ENCODE results near the gene C5orf34. TPM values are rescaled to one million over a fixed set of nuclear protein-coding genes. Genes with fewer than 3 reads are reported as not detected.

C5orf34 gene
- total and polyA plus RNA-seq, 2 of the 4 experiments (the other 2 are of a cell fraction) = 3.3 to 6.1 TPM

DNA sequence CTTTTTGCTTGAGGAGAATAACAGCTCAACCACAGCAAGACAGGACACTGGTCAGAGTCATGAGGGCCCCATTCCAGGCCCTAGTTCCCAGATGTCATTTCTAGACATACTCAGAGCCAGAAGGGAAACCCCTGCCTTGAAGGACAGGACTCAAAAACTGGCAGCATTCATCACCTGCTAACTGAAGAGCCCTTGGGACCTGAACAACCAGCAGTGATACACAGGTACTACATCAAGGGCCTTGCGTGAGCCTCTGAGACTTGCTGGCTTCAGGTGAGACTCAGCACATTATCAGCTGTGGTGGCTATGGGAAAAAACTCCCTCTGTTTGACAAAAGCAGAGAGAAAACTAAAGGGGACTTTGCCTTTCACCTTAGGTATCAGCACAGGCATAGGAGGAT lies 53.9 kb downstream of the C5orf34 start:
- Histone ChIP-seq H3K4ac (ENCODE audit: low read depth, low read length) (no peak overlapping the region), H3K4me1 (ENCODE audit: control insufficient read depth, insufficient read depth, low read length) (no peaks in the 10 kb centered on the region), H3K9me1 (ENCODE audit: insufficient read depth, low read length) (no peaks in the 10 kb centered on the region), H3K4me3 (ENCODE audit: insufficient read depth, low read depth, low read length) (no peak overlapping the region), H4K8ac (ENCODE audit: low read depth in 2 of 2, low read length in 2 of 2) (no peak overlapping the region), H3K4me2 (ENCODE audit: low read depth, low read length) (no peak overlapping the region), H4K20me1 (ENCODE audit: insufficient read depth, low read length) (no peaks in the 10 kb centered on the region), H4K91ac (ENCODE audit: insufficient read depth, low read depth, low read length) (no peak overlapping the region), H3K14ac (replicated peaks; ENCODE audit: low read depth, low read length) (no peak overlapping the region), H2AK5ac (ENCODE audit: low read depth, low read length) (no peak overlapping the region), H4K5ac (ENCODE audit: low read depth, low read length) (no peak overlapping the region), H3K27me3 (ENCODE audit: control insufficient read depth, insufficient read depth, low read length) (no peaks in the 10 kb centered on the region), H2BK15ac (ENCODE audit: low read depth, low read length) (no peak overlapping the region), H3K79me1 (ENCODE audit: low read depth in 1 of 2, low read length in 2 of 2) (peaks cover 10 to 16% of the 10 kb centered on the region in 2 experiments; a peak in 2 of 4 replicates), H3K18ac (ENCODE audit: low read depth, low read length) (no peak overlapping the region), H2AFZ (replicated peaks; ENCODE audit: low read length, poor library complexity) (no peak overlapping the region), H3K23ac (ENCODE audit: low read depth, low read length) (no peak overlapping the region), H2BK120ac (ENCODE audit: low read depth, low read length) (no peak overlapping the region), H2BK5ac (ENCODE audit: low read depth, low read length, poor library complexity, severe bottlenecking) (no peak overlapping the region), H3K56ac (ENCODE audit: extremely low read depth, insufficient read depth, low read length) (no peak overlapping the region), H3K9ac (ENCODE audit: low read depth, low read length) (no peak overlapping the region), H3K27ac (ENCODE audit: insufficient read depth, low read length) (no peak overlapping the region), H3K36me3 (ENCODE audit: control insufficient read depth, insufficient read depth, low read length) (no peaks in the 10 kb centered on the region), H2BK20ac (ENCODE audit: low read depth, low read length) (no peak overlapping the region), H3K9me3 (ENCODE audit: control insufficient read depth, insufficient read depth, low read length) (no peaks in the 10 kb centered on the region), H2AK9ac (replicated peaks; ENCODE audit: low read depth, low read length, poor library complexity) (no peak overlapping the region)
- CTCF ChIA-PET = no interaction called here
- DNase-seq (no peak), ATAC-seq (ENCODE audit: low read depth) (no peak)
- 100% methylated on average over 1 of the region's 1 CpG; no CpG with 5 or more reads in 1 of the 2 experiments for WGBS, 2 experiments (ENCODE audit: extremely low coverage in 2 of 2, insufficient read length in 1 of 2)
- in situ Hi-C loops (cut with MboI; ENCODE audit: low sequenced_read_pairs) (no loop called here), dilution Hi-C loops (cut with HindIII; ENCODE audit: low sequenced_read_pairs, unreplicated experiment) (no loop called here), intact Hi-C loops (cut with micrococcal nuclease) (no loop called here)
- POLR2A ChIA-PET (ENCODE audit: unreplicated experiment) = no interaction called here
- BruUV-seq (replicated peaks) = no TSS peak
- TF ChIP-seq MXI1 (IDR thresholded peaks at IDR 0.05; ENCODE audit: borderline replicate concordance, low read depth, low read length) (no peak), RFX5 (IDR thresholded peaks at IDR 0.05; ENCODE audit: low read depth, low read length) (no peak), MAZ (IDR thresholded peaks at IDR 0.05; ENCODE audit: borderline replicate concordance, low read depth, low read length) (no peak), CEBPB (IDR thresholded peaks at IDR 0.05; ENCODE audit: low read depth, low read length) (no peak), RAD21 (IDR thresholded peaks at IDR 0.05; ENCODE audit: low read length) (no peak), FOS (IDR thresholded peaks at IDR 0.05; ENCODE audit: low read depth, low read length) (no peak), MAFK (IDR thresholded peaks at IDR 0.05; ENCODE audit: low read depth, low read length) (no peak), BHLHE40 (IDR thresholded peaks at IDR 0.05; ENCODE audit: low read depth, low read length) (no peak), POLR2A (IDR thresholded peaks at IDR 0.05; ENCODE audit: low read depth, low read length) (no peak), SMC3 (IDR thresholded peaks at IDR 0.05; ENCODE audit: low read depth, low read length) (no peak), USF2 (IDR thresholded peaks at IDR 0.05; ENCODE audit: low read depth, low read length) (no peak), RCOR1 (IDR thresholded peaks at IDR 0.05; ENCODE audit: insufficient replicate concordance, low read length) (no peak), NFE2L2 (IDR thresholded peaks at IDR 0.05; ENCODE audit: low read depth, low read length) (no peak), CHD1 (IDR thresholded peaks at IDR 0.05; ENCODE audit: low read depth, low read length) (no peak)
- TF ChIP-seq, protein P1, sequence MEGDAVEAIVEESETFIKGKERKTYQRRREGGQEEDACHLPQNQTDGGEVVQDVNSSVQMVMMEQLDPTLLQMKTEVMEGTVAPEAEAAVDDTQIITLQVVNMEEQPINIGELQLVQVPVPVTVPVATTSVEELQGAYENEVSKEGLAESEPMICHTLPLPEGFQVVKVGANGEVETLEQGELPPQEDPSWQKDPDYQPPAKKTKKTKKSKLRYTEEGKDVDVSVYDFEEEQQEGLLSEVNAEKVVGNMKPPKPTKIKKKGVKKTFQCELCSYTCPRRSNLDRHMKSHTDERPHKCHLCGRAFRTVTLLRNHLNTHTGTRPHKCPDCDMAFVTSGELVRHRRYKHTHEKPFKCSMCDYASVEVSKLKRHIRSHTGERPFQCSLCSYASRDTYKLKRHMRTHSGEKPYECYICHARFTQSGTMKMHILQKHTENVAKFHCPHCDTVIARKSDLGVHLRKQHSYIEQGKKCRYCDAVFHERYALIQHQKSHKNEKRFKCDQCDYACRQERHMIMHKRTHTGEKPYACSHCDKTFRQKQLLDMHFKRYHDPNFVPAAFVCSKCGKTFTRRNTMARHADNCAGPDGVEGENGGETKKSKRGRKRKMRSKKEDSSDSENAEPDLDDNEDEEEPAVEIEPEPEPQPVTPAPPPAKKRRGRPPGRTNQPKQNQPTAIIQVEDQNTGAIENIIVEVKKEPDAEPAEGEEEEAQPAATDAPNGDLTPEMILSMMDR (conservative IDR thresholded peaks at IDR 0.05; ENCODE audit: low read depth, low read length) = no peak
- TF ChIP-seq, protein P2, sequence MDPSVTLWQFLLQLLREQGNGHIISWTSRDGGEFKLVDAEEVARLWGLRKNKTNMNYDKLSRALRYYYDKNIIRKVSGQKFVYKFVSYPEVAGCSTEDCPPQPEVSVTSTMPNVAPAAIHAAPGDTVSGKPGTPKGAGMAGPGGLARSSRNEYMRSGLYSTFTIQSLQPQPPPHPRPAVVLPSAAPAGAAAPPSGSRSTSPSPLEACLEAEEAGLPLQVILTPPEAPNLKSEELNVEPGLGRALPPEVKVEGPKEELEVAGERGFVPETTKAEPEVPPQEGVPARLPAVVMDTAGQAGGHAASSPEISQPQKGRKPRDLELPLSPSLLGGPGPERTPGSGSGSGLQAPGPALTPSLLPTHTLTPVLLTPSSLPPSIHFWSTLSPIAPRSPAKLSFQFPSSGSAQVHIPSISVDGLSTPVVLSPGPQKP (IDR thresholded peaks at IDR 0.05; ENCODE audit: borderline replicate concordance, low read depth, low read length) = no peak

Data from IMR-90 (cell line).